Muscle of leg (tissue), 11 donors: Measurements from ENCODE around the gene PRDM16. TPM values are rescaled to one million over a fixed set of nuclear protein-coding genes. Genes with fewer than 3 reads are reported as not detected.

Source experiments
- DNase-seq: peaks from one replicate; pipeline ENCODE4 v3.0.0; 2013
- H3K27ac ChIP-seq: one replicate; pipeline ENCODE4 v1.5.1; 2013; ENCODE audit warnings: mild to moderate bottlenecking, low read length, control low read depth
- H3K27me3 ChIP-seq: one replicate; pipeline ENCODE4 v1.6.1; 2013; ENCODE audit warnings: low read length; ENCODE audit not compliant: control insufficient read depth, insufficient read depth
- H3K36me3 ChIP-seq: one replicate; pipeline ENCODE4 v1.6.1; 2013; ENCODE audit warnings: low read length; ENCODE audit not compliant: control insufficient read depth, insufficient read depth
- H3K4me1 ChIP-seq: one replicate; pipeline ENCODE4 v1.6.1; 2013; ENCODE audit warnings: low read length; ENCODE audit not compliant: control insufficient read depth, insufficient read depth
- H3K4me3 ChIP-seq: one replicate; pipeline ENCODE4 v1.5.1; 2013; ENCODE audit warnings: low read length, control low read depth
- H3K9me3 ChIP-seq: replicated peaks from 2 replicates; pipeline ENCODE4 v1.6.1; 2013; ENCODE audit warnings: low read depth, low read length; ENCODE audit not compliant: control insufficient read depth
- WGBS: methylation state at CpG from one replicate; pipeline ENCODE4 v1.1.5; 2013; ENCODE audit warnings: missing lambda C conversion rate; ENCODE audit not compliant: insufficient coverage; 5-methylcytosine and 5-hydroxymethylcytosine counted together
- polyA plus RNA-seq, 8 donors: library from polyadenylated mRNA; unstranded; fragments of 120-200 nt; gene quantifications; one replicate each; pipeline versions ENCODE4 v1.2.1 to v1.2.3, GENCODE V29; 2013; ENCODE audit warnings: inconsistent platforms in 1 of 8, low replicate concordance in 1 of 8; ENCODE audit not compliant: insufficient read length in 8 of 8, insufficient read depth in 1 of 8
- total RNA-seq: library from RNA; stranded (reverse); fragments of 120-200 nt; gene quantifications from one replicate; pipeline ENCODE4 v1.2.4, GENCODE V29; 2013

PRDM16 gene
- total and polyA plus RNA-seq, 9 donors: 0.43 to 1.9 (median 0.95) TPM

DNA sequence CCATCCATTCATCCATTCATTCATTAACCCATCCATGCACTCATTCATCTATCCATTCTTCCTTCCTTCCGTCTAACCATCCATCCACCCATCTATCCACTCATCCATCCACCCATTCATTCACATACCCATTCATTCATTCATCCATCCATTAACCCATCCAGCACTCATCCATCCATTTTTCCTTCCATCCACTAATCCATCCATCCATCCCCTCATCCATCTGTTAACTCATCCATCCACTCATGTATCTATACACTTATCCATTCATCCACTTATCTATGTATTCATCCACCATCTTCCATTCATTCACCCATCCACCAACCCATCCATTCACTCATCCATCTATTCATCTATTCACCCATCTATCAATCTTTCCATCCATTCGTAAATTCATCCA is 107.8 kb downstream of the PRDM16 start:
- H3K9me3 ChIP-seq: peaks cover 2% of the 10 kb centered on the region
- H3K36me3 ChIP-seq: no peaks in the 10 kb centered on the region
- H3K27ac ChIP-seq: no peak overlapping the region
- 93% methylated on average over 2 of the region's 2 CpGs for WGBS
- H3K27me3 ChIP-seq: peaks cover 16% of the 10 kb centered on the region
- peaks cover 11% of the 10 kb centered on the region for H3K4me1 ChIP-seq
- H3K4me3 ChIP-seq: no peak overlapping the region
- DNase-seq: no peak

DNA sequence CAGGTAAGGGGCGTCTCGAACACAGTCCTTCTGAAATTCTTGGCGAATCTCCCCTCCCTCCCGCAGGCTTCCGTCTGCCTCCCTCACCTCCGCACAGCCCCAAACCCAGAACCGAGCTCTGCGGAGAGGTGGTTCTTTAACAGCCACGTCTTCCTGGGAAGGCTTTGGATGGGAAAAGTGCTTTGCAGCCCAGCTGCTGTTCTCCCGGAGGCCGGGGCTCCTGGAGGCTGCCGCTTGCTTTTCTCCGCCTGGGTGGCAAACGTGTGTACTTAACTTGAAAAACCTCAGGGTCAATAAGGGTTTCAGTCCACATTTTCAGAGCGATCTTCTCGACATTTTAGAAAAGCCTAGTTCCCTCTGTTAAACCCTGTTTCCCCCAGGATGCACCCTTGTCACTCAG is 109.3 kb downstream of the PRDM16 start:
- peaks cover 17% of the 10 kb centered on the region for H3K27me3 ChIP-seq
- peaks cover 9% of the 10 kb centered on the region for H3K4me1 ChIP-seq
- WGBS: 72% methylated on average over 7 of the region's 16 CpGs
- no peak for DNase-seq
- no peak overlapping the region for H3K27ac ChIP-seq
- H3K9me3 ChIP-seq: peaks cover 2% of the 10 kb centered on the region
- H3K4me3 ChIP-seq: no peak overlapping the region
- no peaks in the 10 kb centered on the region for H3K36me3 ChIP-seq

DNA sequence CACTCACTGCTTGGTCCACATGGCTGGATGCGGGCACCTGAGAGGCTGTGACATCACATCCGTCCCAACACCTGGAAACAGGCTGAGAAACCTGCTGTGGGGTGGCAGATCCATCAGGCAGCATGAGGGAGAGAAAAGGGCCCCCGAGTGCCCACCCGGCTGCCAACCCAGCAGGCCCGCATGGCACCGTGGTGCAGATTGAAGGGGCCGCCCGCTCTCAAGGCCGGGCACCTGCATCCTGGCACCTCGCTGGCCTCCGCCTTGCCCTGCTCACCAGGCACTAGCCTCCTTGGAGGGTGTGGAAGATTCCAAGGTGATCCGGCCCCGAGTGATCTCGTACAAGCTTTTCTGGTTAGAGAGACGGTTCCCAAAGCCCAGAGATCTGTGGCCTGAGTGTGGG is 110.5 kb downstream of the PRDM16 start:
- no peak for DNase-seq
- H3K9me3 ChIP-seq: peaks cover 2% of the 10 kb centered on the region
- peaks cover 21% of the 10 kb centered on the region for H3K27me3 ChIP-seq
- no peak overlapping the region for H3K4me3 ChIP-seq
- H3K27ac ChIP-seq: no peak overlapping the region
- H3K36me3 ChIP-seq: no peaks in the 10 kb centered on the region
- H3K4me1 ChIP-seq: peaks cover 8% of the 10 kb centered on the region
- WGBS: 75% methylated on average over 7 of the region's 15 CpGs

DNA sequence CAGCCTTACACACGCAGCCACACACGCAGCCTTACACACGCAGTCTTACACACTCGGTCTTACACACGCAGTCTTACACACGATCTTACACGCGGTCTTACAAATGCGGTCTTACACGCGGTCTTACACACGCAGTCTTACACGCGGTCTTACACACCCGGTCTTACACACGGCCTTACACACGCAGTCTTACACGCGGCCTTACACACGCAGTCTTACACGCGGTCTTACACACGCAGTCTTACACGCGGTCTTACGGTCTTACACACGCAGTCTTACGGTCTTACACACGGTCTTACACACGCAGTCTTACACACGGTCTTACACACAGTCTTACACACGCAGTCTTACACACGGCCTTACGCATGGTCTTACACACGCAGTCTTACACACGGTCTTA is 111.9 kb downstream of the PRDM16 start:
- Histone ChIP-seq H3K9me3 (peaks cover 2% of the 10 kb centered on the region), H3K4me1 (peaks cover under 1% of the 10 kb centered on the region), H3K36me3 (no peaks in the 10 kb centered on the region), H3K27me3 (peaks cover 17% of the 10 kb centered on the region), H3K27ac (no peak overlapping the region), H3K4me3 (no peak overlapping the region)
- DNase-seq: no peak
- WGBS: 85% methylated on average over 33 of the region's 36 CpGs

DNA sequence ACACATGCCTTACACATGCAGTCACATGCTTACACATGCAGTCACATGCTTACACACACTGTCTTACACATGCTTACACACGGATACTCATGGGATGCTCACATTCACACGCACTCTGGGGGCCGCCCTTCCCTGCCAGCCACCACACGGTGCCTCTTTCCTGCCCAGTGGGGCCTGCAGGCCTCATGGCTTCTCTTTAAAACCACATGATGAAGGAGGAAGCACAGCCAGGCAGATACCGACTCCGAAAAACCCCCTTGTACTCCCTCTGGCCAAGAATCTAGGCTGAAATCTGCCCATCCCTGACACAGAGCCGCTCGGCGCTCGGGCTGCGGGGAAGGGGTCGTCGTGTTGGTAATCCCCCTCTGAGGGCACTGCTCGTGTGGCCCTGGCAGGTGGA is 113.0 kb downstream of the PRDM16 start:
- 80% methylated on average over 13 of the region's 14 CpGs for WGBS

DNA sequence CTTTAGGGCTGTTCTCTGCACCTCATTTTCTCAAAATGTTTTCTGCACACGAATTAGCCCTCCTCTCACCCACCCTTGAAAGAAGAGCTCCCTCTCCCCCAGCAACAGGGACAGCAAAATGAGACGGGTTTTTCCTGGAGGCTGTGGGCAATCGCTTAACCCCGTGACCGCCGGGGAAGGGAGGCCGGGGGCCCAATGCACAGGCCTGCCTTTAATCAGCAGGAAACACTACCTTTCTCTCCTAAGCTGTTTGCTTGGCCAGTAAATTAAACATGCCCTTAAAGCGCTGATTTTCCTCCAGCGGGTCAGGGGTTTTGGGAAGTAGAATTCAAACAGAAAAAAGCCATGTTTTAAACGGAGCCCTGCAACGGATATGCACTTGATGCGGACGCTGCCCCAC is 114.4 kb downstream of the PRDM16 start:
- peaks cover 16% of the 10 kb centered on the region for H3K4me1 ChIP-seq
- DNase-seq: no peak
- H3K27ac ChIP-seq: no peak overlapping the region
- no peak overlapping the region for H3K4me3 ChIP-seq
- peaks cover 17% of the 10 kb centered on the region for H3K27me3 ChIP-seq
- H3K9me3 ChIP-seq: peaks cover 2% of the 10 kb centered on the region
- no peaks in the 10 kb centered on the region for H3K36me3 ChIP-seq
- WGBS: 20% methylated on average over 7 of the region's 13 CpGs

More for the DNA sequence above, 113.0 kb downstream of the PRDM16 start:
- Histone ChIP-seq H3K36me3 (no peaks in the 10 kb centered on the region), H3K27ac (no peak overlapping the region), H3K4me1 (peaks cover 11% of the 10 kb centered on the region), H3K9me3 (peaks cover 2% of the 10 kb centered on the region), H3K4me3 (no peak overlapping the region), H3K27me3 (peaks cover 17% of the 10 kb centered on the region)
- no peak for DNase-seq

DNA sequence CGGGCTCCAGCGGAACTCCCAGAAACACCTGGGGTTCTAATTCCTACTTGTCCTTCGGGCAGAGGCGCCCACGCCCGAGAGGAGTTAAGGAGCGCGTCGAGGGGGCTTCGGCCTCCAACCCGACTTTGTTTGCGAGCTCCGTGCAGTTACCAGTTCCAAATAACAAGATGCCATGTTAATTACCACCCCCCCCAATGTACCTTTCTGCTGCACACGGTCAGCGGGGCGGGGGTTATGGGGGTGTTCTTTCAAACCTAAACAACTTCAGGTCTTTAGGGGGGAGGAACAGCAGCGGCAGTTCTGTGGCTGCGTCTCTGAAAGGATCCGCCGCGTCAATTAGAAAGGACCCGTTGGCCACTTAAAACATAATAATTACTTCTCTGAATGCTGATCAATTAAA is 114.8 kb downstream of the PRDM16 start:
- H3K27me3 ChIP-seq: peaks cover 17% of the 10 kb centered on the region
- WGBS: 28% methylated on average over 13 of the region's 22 CpGs
- DNase-seq: no peak
- H3K4me3 ChIP-seq: no peak overlapping the region
- H3K9me3 ChIP-seq: peaks cover 2% of the 10 kb centered on the region
- peaks cover 16% of the 10 kb centered on the region for H3K4me1 ChIP-seq
- H3K36me3 ChIP-seq: no peaks in the 10 kb centered on the region
- no peak overlapping the region for H3K27ac ChIP-seq

DNA sequence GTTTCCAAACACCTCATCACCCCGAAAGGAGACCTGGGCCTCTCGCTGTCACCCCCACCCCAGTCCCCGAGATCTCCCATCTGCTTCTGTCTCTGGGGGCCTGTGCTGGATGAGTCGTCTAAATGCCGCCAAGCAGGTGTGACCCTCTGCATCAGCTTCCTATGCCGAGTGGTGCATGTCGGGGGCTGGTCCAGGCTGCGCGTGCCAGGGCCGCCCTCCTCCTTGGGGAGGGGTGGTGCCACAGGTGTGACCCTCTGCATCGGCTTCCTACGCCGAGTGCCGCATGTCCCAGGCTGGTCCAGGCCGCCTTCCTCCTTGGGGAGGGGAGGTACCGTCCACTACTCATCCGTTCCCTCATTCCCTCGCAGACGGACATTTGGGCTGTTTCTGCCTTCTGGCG is 115.7 kb downstream of the PRDM16 start:
- WGBS: 74% methylated on average over 12 of the region's 20 CpGs
- H3K9me3 ChIP-seq: peaks cover 2% of the 10 kb centered on the region
- H3K27ac ChIP-seq: no peak overlapping the region
- H3K27me3 ChIP-seq: peaks cover 17% of the 10 kb centered on the region
- peaks cover 16% of the 10 kb centered on the region for H3K4me1 ChIP-seq
- no peak for DNase-seq
- H3K4me3 ChIP-seq: no peak overlapping the region
- H3K36me3 ChIP-seq: no peaks in the 10 kb centered on the region

DNA sequence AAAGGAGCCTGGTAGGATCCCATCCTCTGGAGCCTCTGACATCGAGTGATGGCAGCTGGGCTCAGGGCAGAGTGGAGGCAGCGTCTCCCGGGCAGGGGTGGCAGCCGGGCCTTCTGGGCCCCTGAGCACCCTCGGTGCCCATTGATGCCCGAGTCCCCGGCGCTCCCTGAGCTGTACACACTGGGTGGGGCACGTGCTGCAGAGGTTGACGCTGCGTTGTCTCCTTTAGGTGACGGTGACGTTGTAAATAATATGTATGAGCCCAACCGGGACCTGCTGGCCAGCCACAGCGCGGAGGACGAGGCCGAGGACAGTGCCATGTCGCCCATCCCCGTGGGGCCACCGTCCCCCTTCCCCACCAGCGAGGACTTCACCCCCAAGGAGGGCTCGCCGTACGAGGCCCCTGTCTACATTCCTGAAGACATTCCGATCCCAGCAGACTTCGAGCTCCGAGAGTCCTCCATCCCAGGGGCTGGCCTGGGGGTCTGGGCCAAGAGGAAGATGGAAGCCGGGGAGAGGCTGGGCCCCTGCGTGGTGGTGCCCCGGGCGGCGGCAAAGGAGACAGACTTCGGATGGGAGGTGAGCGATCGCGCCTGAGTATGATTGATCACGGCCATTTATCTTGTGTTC is 117.0 kb downstream of the PRDM16 start:
- H3K4me1 ChIP-seq: peaks cover 16% of the 10 kb centered on the region

DNA sequence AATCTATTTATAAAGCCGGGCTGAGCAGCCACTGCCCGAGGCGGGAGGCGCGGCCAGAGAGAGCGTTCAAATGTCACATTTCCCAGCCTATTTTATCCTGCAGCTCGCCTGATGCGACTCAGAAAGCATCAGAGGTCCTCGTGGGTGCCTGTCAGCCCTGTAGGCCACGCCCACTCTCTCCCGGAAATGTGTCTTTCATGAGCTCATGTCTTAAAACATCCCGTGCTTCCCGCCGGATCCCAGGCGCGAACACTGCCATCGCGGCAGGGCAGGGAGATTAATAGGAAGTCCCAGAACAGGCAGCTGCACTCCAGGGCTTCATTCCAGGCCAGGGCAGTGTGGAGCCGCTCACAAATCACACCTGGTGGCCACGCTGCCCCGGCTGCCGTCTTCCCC is 117.5 kb downstream of the PRDM16 start:
- H3K36me3 ChIP-seq: no peaks in the 10 kb centered on the region
- peak overlapping the region; percentile 55 for H3K27ac ChIP-seq
- peak; percentile 90 for DNase-seq
- peaks cover 4% of the 10 kb centered on the region for H3K9me3 ChIP-seq
- 26% methylated on average over 16 of the region's 22 CpGs for WGBS
- H3K4me1 ChIP-seq: peaks cover 16% of the 10 kb centered on the region
- H3K4me3 ChIP-seq: no peak overlapping the region
- peaks cover 17% of the 10 kb centered on the region for H3K27me3 ChIP-seq

More for the DNA sequence above, 117.0 kb downstream of the PRDM16 start:
- DNase-seq: no peak
- Histone ChIP-seq H3K36me3 (no peaks in the 10 kb centered on the region), H3K27ac (no peak overlapping the region), H3K4me3 (no peak overlapping the region), H3K9me3 (peaks cover 2% of the 10 kb centered on the region), H3K27me3 (peaks cover 17% of the 10 kb centered on the region)
- 81% methylated on average over 34 of the region's 38 CpGs for WGBS
